ENCODE results near the gene KLF2.
"Not testable (repeated sequence)": the region's sequence is repeated elsewhere in the genome, so short reads cannot be mapped to it uniquely, and the experiment has no call there.

Gene KLF2

DNA sequence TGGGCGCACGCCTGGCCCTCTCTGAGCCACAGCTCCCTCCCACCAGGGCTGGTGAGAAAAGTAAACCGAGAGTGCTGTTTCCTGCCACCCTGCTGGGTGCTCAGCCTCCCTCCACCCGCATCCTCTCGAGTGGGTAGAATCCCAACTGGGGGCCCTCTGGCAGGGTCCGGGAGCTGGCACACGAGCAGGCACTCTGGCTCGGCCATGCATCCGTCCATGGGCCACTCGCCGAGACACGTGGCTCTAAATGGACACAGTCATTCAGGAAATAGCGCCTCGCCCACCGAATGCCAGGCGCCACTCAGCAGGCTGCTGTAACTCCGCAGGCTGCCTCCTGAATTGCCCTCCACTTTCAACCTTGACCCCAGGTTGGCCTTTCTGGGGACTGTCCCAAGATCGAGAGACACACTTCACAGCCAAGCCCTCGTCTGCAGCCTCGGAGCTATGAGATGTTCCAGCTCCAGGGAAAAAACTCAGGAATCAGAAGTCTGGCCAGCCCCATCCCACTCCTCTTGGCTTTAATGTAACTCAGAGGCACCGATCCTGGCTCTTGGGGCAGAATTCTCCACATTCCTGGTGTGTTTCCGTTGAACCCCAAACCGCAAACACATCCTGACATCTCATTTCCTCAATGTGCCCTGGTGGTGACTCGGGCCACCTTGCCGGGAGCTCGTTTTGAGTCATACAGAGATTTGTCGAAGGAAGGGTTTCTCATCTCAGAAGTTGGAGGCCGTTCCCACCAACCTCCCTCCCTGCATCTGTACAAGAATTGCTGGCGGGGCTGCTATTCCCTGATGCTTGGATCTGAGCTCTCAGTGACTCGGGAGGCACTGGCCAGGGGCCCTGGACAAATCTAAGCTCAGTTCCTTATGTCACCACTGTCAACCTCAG, 14.1 kb downstream of the KLF2 start:
- DNase-seq, result peak in 4 of 6 experiments; percentile 12 to 45 (median 26)

DNA sequence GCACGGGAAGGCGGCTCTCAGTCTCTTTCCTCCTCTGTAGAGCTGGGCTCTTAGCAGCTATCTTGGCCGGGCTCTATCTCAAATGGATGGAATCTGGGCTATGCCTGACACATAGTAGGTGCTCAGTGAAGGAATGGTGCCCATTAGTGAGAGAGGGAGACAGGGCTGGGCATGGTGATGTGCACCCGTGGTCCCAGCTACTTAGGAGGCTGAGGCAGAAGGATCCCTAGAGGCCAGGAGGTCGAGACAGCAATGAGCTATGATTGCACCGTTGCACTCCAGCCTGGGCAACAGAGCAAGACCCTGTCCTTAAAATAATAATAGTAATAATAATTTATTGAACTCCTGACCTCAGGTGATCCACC, 14.7 kb downstream of the KLF2 start:
- DNase-seq, result no peak

DNA sequence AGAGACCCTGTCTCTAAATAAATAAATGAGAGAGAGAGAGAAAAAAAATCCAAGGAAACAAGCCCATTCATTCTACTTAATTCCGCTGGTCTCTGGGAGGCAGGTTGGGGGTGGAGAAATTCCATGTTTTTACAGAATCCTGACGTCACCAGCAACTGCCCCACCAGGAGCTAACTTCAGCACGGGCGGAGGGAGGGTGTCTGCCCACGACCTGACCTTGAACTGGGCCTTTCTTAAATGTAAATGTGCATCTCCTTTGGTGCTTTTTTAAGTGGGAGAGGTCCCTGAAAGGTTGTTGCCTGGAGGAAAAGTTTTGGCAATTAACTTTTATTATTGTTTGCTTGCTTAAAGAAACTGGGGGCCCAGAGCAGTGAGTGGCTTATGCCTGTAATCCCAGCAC, 15.5 kb downstream of the KLF2 start:
- no peak for DNase-seq

DNA sequence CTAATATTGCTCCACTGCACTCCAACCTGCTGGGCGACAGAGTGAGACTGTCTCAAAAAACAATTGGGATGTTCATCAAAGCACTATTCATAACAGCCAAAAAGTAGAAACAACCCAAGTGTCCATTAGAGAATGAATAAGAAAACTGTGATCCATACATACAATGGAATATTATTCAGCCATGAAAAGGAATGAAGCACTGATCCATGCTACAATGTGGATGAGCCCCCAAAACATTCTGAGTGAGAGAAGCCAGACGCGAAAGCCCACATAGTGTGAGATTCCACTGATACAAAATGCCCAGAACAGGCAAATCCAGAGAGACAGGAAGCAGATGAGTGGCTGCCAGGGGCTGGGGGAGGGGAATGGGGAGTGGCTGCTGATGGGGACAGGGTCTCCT, 16.0 kb downstream of the KLF2 start:
- DNase-seq, result no peak

DNA sequence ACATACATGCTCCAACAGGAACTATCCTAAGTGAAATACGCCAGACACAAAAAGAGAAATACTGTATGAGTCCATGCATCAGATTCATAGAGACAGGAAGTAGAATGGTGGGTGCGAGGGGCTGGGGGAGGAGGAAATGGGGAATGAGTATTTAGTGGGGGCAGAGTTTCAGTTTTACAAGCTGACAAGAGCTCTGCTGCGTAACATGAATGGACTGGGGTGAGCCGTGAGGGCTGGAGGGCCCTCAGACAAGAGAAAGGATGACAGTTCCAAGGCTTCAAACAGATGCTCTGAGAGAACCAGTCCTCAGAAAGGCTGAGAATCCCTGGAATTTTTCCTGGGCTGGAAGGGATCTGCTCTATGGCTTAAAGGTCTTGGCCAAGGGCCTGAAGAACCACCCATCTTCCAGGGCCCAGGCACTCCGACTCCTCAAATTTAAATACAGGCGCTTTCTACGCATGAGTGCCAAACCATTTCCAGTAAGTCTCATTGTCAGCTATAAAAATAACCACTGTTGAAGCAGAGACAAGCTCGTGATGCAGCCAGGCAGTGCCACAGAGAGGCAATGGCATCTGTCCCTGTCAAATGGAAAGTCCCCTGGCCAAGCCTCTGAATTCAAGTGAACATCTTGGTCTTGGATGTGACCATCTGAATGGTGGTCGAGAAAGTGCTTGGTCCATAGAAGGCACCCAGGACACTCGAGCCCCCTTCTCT, 17.5 kb downstream of the KLF2 start:
- peak in 5 of 6 experiments; percentile 17 to 65 (median 51) for DNase-seq

DNA sequence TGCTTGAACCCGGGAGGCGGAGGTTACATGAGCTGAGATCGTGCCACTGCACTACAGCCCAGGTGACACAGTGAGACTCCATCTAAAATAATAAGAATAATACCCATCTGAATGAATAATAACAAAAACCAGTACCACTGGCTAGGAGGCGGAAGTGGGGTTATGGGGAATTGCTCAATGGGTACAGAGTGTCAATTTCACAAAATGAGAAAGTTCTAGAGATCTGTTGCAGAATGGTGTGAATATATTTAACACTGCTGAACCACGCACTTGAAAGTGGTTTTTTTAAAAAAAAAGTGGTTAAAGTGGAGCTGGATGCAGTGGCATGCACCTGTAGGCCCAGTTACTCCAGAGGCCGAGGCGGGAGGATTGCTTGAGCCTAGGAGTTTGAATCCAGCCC, 18.5 kb downstream of the KLF2 start:
- no peak for DNase-seq

DNA sequence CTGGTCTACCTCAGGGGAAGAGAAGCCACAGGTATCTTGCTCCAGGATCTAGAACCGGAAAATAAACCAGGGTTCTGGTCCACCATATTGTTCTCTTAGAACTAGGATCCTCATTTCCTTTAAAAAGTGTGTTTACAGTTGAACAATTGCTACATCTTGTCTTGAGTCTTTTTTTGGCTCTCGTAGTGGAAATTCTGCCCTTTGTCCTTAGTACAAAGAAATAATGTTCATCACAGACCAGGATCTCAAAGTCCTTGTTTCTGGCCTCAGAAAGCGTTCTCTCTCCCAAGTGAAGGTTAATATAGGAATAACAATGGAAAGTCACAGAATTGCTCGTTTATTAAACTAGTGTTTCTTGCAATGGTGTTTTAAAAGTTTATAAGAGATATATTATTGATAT, 20.8 kb downstream of the KLF2 start:
- no peak for DNase-seq

DNA sequence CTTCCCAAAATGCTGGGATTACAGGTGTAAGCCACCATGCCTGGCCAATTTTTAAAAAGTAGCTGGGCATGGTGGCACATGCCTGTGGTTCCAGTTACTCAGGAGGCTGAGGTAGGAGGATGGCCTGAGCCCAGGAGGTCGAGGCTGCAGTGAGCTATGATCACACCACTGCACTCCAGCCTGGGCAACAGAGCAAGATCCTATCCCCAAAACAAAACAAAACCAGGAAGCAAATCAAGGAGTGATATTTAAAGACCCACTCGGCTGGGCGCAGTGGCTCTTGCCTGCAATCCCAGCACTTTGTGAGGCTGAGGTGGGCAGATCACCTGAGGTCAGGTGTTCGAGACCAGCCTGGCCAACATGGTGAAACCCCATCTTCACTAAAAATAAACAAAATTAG, 22.5 kb downstream of the KLF2 start:
- not testable (repeated sequence) for DNase-seq

DNA sequence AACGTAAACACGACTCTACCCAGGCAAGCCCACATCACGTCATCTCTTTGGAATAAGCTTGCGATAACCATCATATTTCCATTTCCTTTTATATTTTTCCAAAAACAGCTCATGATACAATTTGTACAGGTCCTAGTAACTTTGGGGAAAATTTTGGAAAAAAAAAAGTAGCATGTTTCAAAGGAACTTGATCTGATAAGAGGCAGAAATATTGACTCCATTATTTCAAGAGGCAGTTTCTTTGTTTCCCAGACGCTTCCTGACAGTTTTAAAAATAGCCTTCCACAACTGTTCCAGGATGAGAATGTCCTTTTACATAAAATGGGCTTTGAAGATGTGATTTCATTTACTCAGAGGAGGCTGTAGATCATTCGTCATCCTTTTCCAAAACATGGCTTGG, 23.1 kb downstream of the KLF2 start:
- DNase-seq, result no peak

DNA sequence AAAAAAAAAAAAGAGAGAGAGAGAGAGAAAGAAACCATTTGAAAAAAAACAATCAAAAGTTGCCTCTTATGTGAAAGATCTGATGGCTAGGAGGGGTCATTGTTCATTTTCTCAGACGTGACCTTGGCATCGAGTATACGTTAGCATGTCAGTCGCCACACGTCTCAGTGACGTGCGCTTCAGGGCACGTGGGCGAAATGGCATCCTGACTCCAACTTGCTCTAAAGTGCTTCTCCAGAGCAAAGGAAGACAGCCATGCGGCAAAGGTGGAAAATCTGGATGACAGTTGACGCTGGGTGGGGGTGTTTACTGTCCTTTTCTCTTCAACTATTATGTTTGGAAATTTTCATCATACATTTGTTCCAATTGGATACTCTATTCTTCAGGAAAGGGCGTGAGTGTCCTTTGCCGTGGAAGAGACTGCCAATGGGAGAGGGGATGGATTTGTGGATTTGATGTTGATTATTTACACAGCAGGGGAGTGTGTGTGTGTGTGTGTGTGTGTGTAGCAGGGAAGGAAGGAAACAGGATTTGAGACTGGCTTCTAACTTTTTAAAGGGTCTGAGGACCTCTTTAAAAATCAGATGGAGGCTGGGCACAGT, 25.0 kb downstream of the KLF2 start:
- DNase-seq, result no peak

DNA sequence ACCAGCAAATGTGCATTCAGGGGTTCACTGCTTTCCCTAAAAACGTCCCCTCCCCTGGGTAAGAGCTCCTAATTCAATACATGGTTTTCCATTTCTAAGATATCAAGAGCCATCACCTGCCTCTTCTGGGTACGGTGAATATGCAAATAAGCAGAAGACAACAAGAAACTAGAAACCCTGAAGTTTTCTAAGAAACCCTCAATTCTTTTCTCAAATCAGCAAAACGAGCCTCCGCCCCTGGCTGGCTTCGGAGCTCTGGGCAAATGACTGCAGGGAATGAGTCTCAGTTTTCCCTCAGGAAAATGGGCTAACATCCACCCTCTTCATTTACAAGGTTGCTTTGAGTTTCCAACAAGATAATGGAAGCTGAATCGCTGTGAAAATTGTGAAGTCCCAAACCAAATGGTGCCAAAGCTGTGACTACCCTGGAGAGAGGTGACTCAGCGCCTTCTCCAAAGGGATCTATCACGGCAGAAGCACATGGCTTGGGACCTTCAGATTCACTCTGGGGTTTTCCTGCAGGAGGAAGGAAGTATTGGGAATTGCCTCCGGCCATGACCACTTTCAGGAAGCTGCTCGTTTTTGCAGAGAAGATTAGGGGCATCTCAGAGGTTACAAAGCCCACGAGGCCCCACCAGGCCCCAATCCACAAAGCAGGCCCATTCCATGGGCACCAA, 26.6 kb downstream of the KLF2 start:
- peak in 1 of 6 experiments; percentile 23 for DNase-seq

DNA sequence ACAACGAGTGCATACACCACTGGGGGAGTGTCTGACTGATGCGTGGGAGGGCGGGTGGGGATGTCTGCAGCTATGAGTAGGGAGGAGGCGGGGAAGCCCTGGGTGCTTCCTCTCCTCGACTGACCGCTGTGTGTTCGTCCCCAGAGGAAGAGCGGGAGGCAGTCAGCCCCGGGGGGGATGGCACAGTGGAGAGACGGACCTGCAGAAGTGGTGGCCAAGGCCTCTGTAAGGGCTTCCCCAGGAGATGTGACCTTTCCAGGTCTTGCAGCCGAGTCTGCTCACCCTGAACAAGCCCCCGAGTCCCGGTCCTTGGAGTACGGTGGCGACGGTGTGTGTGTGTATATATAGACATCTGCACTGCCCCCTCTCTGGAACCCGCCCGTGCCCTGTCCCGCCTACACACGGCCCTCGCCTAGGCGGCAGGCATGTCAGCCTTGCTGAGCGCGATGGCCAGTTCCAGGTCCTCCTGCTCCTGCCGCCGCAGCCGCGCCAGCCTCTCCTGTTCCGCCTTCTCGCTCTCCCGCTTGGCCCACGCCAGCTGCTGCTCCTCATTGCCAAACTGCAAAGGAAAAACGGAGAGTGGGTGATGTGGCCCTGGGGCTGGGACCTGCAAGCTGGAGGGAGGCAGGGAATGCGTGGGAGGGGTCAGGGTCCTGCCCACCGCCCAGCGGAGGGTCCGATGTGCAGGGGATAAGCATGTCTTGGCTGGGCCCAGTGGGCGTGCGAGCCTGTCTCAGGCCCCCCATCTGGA, 30.8 kb downstream of the KLF2 start:
- DNase-seq, result peak; percentile 13 to 36 (median 18)

DNA sequence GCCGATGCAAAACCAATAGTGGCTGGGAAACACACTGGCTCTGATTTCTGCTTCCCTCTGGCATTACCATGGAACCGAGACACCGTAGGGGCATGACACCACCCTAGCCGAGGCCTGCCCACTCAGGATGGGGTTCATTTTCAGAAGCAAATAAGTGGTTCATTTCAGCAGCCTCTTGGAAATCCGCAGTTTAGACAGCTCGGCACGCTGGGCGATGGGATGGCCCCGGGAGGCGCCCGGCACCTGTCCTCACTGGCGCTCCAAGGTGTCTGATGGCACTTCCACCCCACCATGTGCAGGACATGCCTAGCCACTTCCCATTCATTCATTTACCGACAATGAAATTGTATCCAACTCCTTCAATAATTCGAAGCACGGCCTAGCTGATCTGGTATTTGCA, 33.8 kb downstream of the KLF2 start:
- DNase-seq, result no peak

DNA sequence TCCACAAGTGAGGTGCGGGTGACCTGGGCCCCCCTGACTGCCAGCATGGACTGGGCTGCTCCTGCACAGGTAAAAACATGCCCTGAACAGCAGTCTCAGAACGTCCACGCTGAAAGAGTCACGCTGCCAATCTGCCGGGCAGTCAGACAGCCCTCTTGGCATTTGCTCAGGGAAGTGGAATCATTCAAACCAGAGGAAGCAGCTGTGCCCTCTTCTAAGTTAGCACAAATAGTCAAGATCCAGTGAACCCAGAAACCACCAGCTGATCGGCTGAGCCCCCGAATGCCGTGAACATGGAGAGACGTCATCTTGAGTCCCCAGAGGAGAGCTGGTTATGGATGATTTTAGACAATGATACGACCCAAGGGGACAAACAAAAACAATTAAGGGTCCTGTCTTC, 34.4 kb downstream of the KLF2 start:
- no peak for DNase-seq

DNA sequence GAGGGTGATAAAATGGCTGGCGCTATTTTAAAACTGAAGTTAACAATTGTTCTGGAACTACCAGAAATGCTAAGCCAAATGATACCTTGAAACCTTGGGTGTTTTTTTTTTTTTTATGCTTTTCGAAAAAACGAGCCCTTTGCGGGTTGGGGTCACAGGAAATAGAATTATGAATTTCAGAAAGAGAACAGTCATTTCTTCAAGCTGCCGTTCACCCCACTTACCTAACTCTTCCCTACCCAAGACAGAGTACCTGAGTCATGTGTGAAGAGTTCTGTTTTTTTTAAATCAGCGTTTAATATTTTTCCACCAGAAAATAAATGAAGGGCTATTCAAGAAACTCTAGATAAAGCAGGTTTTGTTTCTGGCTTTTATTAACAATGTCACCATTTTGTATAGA, 35.3 kb downstream of the KLF2 start:
- DNase-seq, result peak in 3 of 6 experiments; percentile 29 to 53 (median 32)

DNA sequence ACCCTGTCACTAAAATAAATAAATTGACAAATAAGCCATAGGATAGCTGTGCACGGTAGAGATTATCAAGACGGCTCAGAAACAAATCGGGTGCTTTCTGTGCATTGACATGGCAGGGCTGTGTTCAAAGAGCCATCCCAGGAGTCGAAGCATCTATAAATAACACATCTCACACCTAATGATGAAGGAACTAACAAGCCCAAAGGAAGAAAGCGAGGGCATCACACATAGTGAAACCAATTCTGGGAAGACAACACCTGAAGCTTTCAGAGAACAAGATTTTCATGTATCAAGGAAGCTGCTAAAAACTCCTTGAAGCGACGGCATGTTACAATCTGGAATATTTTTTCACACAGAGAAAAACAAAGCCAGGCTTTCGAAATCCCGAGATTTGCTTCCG, 36.1 kb downstream of the KLF2 start:
- DNase-seq, result no peak

DNA sequence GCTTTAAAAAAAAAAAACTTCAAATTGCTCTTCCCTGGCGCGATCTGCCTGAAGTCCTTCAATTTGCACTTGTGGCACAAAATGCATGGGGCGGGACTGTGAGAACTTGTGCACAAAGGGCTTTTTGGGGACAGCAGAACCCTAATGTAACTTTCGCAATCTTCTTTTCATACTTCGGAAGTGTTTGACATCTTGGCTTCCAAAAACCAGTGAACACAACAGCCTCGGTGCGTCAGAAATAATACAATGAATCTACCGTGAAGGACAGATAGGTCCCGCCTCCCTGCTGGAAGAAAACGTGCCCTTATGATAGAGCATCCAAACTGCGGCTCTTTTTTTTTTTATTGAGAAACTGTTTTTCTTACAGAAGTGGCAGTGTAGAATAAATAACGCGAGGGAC, 36.6 kb downstream of the KLF2 start:
- no peak for DNase-seq

DNA sequence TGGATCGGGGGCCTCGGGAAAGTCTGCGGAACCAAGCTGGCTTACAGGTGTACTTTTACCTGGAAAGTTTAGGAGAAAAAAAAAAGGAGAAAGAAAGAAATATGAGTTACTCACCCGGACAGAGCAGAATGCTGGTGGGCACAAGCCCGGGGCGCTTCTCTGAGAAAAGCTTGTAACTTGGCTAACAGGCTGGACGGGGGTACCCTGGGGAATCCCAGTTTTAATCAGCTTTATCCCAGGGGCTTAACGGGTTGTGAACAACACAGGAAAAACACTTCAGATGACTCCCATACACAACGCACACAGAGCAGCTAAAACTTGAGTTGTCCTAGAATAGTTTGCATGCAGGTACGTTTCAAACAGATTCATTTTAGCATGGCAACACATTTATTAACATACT, 37.3 kb downstream of the KLF2 start:
- DNase-seq, result no peak

DNA sequence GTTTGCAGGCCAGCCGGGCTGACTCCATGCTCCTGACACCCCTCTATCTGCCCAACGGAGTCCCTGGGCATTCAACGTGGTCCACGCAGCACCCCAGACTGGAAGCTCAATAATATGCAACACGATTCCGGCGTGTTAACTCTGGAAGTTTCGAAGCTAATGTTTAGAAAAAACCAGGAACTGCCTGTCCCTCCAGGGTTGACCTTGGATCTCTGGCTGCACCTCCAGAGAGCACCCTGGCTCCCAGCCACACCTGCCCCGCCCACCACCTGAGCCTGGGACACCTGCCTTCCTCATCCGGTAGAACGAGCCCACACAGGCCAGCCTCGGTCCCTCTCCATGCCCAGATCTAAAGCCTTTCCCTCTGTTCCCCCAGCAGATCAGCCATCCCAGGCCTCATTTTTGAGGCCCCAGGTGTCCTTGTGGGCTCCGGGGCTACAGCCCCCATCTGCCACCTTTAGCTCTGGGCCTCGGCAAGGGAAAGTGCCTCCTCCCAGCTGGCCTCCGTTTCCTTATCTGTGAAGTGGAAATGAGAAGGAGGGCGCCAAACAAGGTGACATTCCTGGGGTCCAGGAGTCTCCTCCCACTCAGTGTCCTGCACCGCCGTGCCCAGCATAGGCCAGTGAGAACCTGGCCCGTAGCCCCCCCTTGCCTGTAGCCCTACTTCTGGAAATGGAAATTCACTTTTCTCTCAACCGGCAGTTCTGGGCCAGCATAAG, 38.7 kb downstream of the KLF2 start:
- DNase-seq, result no peak

DNA sequence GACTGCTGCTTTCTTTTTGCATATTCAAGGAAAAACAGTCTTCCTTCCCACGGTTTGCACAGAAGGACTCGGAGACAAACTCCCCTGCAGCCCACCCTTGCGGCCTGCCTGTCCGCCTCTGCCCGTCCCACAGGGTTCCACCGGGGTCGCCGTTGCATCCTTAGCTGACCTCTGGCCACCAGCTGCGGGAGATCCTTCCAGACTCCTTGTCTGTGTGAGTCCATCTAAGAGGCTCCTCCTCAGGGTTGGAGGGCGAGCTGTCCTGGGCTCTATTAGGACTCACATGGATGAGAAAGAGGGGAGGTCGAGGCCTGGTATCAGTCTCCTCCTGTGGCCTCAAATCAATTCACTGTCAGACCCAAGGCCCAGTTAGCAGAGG, 39.2 kb downstream of the KLF2 start:
- DNase-seq, result no peak

DNA sequence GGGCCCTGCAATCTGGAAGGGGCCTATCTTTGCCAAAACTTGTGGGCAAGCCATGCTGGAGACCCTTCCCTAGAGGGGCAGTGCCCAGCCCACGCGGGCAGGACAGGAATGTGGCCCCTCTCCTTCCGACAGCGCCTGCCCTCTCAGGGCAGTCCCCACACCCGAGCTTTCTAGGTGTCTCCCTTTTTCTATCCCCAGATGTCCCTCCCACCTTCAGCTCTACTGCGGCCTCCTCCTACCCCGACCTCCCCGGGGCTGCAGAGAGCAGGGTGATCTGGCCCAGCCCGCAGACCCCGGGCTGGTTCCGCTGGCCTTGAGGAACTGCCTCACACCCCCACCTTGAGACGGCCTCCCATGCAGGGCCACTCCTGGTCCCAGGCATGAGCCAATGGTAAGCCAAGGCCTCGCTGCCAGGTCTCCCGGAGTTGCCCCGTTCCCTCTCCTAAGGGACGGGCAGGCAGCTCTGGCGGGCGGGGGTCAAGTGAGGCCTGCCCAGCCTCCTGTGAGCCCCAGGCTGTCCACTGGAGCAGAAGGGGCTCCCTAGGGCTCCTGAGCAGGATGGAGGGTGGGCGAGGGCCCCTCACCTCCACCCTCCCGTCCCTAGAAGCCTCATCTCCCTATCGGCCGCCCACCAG, 39.7 kb downstream of the KLF2 start:
- no peak for DNase-seq
